Fibroblast of skin of right biceps (primary cell): ENCODE measurements around the gene SLC35F3.
"Not testable (repeated sequence)": the region's sequence is repeated elsewhere in the genome, so short reads cannot be mapped to it uniquely, and the experiment has no call there.

Source experiments
- DNase-seq: peaks from one replicate; pipeline ENCODE4 v3.0.0-alpha.2; 2013

SLC35F3 gene

GRCh38 chr1:234300096-234300495 is 395.6 kb downstream of the SLC35F3 start:
- no peak for DNase-seq

- DNase-seq: not testable (repeated sequence)
Measured at GRCh38 chr1:234301663-234302062, 397.2 kb downstream of the SLC35F3 start.

GRCh38 chr1:234302354-234302962 is 398.0 kb downstream of the SLC35F3 start:
- DNase-seq: no peak

GRCh38 chr1:234303231-234303630 is 398.8 kb downstream of the SLC35F3 start:
- no peak for DNase-seq

- DNase-seq: no peak
Measured at GRCh38 chr1:234307726-234308125, 403.2 kb downstream of the SLC35F3 start.

GRCh38 chr1:234309243-234309597 is 404.7 kb downstream of the SLC35F3 start:
- no peak for DNase-seq

GRCh38 chr1:234309598-234310459 is 405.4 kb downstream of the SLC35F3 start:
- DNase-seq: peak; percentile 45

GRCh38 chr1:234310460-234310817 is 406.0 kb downstream of the SLC35F3 start:
- no peak for DNase-seq

GRCh38 chr1:234311414-234311813 is 406.9 kb downstream of the SLC35F3 start:
- DNase-seq: no peak

GRCh38 chr1:234313171-234313570 is 408.7 kb downstream of the SLC35F3 start:
- DNase-seq: no peak

GRCh38 chr1:234315091-234315541 is 410.6 kb downstream of the SLC35F3 start:
- DNase-seq: peak; percentile 6

GRCh38 chr1:234315588-234315987 is 411.1 kb downstream of the SLC35F3 start:
- DNase-seq: no peak

- DNase-seq: no peak
Measured at GRCh38 chr1:234316486-234316885, 412.0 kb downstream of the SLC35F3 start.

- DNase-seq: no peak
Measured at GRCh38 chr1:234316937-234317336, 412.5 kb downstream of the SLC35F3 start.

- no peak for DNase-seq
Measured at GRCh38 chr1:234320069-234320468, 415.6 kb downstream of the SLC35F3 start.

- DNase-seq: no peak
Measured at GRCh38 chr1:234320549-234320948, 416.1 kb downstream of the SLC35F3 start.

GRCh38 chr1:234321231-234321630 is 416.8 kb downstream of the SLC35F3 start:
- DNase-seq: no peak

- no peak for DNase-seq
Measured at GRCh38 chr1:234322097-234322496, 417.6 kb downstream of the SLC35F3 start.

GRCh38 chr1:234322979-234323378 is 418.5 kb downstream of the SLC35F3 start:
- DNase-seq: peak; percentile 22

- no peak for DNase-seq
Measured at GRCh38 chr1:234324821-234325220, 420.3 kb downstream of the SLC35F3 start.

- DNase-seq: no peak
Measured at GRCh38 chr1:234325878-234326496, 421.5 kb downstream of the SLC35F3 start.

GRCh38 chr1:234326497-234327366 is 422.3 kb downstream of the SLC35F3 start:
- DNase-seq: peak; percentile 61

- DNase-seq: no peak
Measured at GRCh38 chr1:234327577-234328164, 423.2 kb downstream of the SLC35F3 start.
